Suprapubic skin (tissue), 3 donors: Measurements from ENCODE around the gene HDAC7.

ENCODE experiments used
- POLR2AphosphoS5 ChIP-seq, 3 donors: sonication (generic); formaldehyde crosslinking; IDR thresholded peaks; one replicate each; pipeline ENCODE4 v1.6.1; 2017; ENCODE audit warnings: antibody characterized with exemption in 3 of 3
- TF ChIP-seq, protein P1 (sequence below), 2 donors: fragments of 200-600 bp in 1 of 2; fragments of 450-650 bp in 1 of 2; sonication (generic) in 1 of 2; IDR thresholded peaks; one replicate each; pipeline ENCODE4 v1.5.1; 2016 to 2019; ENCODE audit warnings: antibody characterized with exemption in 2 of 2, mild to moderate bottlenecking in 1 of 2, moderate library complexity in 1 of 2

GRCh38 chr12:47843226-47843980 is 23.7 kb upstream of the HDAC7 start:
- TF ChIP-seq, protein P1, sequence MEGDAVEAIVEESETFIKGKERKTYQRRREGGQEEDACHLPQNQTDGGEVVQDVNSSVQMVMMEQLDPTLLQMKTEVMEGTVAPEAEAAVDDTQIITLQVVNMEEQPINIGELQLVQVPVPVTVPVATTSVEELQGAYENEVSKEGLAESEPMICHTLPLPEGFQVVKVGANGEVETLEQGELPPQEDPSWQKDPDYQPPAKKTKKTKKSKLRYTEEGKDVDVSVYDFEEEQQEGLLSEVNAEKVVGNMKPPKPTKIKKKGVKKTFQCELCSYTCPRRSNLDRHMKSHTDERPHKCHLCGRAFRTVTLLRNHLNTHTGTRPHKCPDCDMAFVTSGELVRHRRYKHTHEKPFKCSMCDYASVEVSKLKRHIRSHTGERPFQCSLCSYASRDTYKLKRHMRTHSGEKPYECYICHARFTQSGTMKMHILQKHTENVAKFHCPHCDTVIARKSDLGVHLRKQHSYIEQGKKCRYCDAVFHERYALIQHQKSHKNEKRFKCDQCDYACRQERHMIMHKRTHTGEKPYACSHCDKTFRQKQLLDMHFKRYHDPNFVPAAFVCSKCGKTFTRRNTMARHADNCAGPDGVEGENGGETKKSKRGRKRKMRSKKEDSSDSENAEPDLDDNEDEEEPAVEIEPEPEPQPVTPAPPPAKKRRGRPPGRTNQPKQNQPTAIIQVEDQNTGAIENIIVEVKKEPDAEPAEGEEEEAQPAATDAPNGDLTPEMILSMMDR (IDR thresholded peaks at IDR 0.05): no peak
- TF ChIP-seq POLR2AphosphoS5 (IDR thresholded peaks at IDR 0.05): no peak
